CD8-positive, alpha-beta memory T cell (primary cell): Measurements from ENCODE around the gene SETDB1. TPM values are rescaled to one million over a fixed set of nuclear protein-coding genes. Genes with fewer than 3 reads are reported as not detected.
"Not testable (repeated sequence)": the region's sequence is repeated elsewhere in the genome, so short reads cannot be mapped to it uniquely, and the experiment has no call there.

Experiments used
- CTCF ChIA-PET: fragments of 350-600 bp; sonication (Branson Sonifier 250); formaldehyde crosslinking; loops from one replicate; lab custom pipeline; 2021; ENCODE audit warnings: antibody characterized with exemption; lab: Charles Lee
- POLR2A ChIA-PET: fragments of 350-600 bp; sonication (Branson Sonifier 250); formaldehyde crosslinking; loops from one replicate; lab custom pipeline; 2021; ENCODE audit warnings: antibody characterized with exemption; lab: Charles Lee
- DNase-seq, 5 donors: peaks; one replicate each; pipeline versions ENCODE4 v3.0.0 to v3.0.0-alpha.2; 2020 to 2022; ENCODE audit warnings: mixed read lengths in 1 of 5
- H3K27ac ChIP-seq: one replicate; pipeline ENCODE4 v1.7.0; 2013; ENCODE audit warnings: low read depth, mild to moderate bottlenecking, low read length, moderate library complexity
- H3K27me3 ChIP-seq: 2 replicates; pipeline ENCODE4 v1.7.0; 2013; ENCODE audit warnings: low read length, mild to moderate bottlenecking; ENCODE audit not compliant: insufficient read depth, poor library complexity, severe bottlenecking
- H3K36me3 ChIP-seq: 2 replicates; pipeline ENCODE4 v1.7.0; 2013; ENCODE audit warnings: mild to moderate bottlenecking, low read length, moderate library complexity; ENCODE audit not compliant: insufficient read depth
- H3K4me1 ChIP-seq: 2 replicates; pipeline ENCODE4 v1.7.0; 2013; ENCODE audit warnings: mild to moderate bottlenecking, low read length, moderate library complexity; ENCODE audit not compliant: insufficient read depth
- H3K4me3 ChIP-seq: 2 replicates; pipeline ENCODE4 v1.7.0; 2013; ENCODE audit warnings: mild to moderate bottlenecking, low read length
- H3K9me3 ChIP-seq: 2 replicates; pipeline ENCODE4 v1.7.0; 2013; ENCODE audit warnings: mild to moderate bottlenecking, low read length
- H3K27ac Mint-ChIP-seq, 8 donors: one replicate each; pipeline ENCODE4 v1.8.0; 2020 to 2021; ENCODE audit warnings: mixed read lengths in 8 of 8, mild to moderate bottlenecking in 6 of 8, inconsistent platforms in 3 of 8, moderate library complexity in 3 of 8
- H3K27me3 Mint-ChIP-seq, 2 donors: one replicate each; pipeline ENCODE4 v1.8.0; 2020 to 2021; ENCODE audit warnings: mixed read lengths in 2 of 2, mild to moderate bottlenecking in 1 of 2, moderate library complexity in 1 of 2
- H3K36me3 Mint-ChIP-seq, 3 donors: one replicate each; pipeline ENCODE4 v1.8.0; 2020 to 2021; ENCODE audit warnings: mixed read lengths in 3 of 3, inconsistent platforms in 1 of 3, mild to moderate bottlenecking in 1 of 3
- H3K4me1 Mint-ChIP-seq, 3 donors: one replicate each; pipeline ENCODE4 v1.8.0; 2020 to 2021; ENCODE audit warnings: mixed read lengths in 3 of 3, inconsistent platforms in 1 of 3, mild to moderate bottlenecking in 1 of 3
- H3K4me3 Mint-ChIP-seq, 7 donors: one replicate each; pipeline ENCODE4 v1.8.0; 2020 to 2021; ENCODE audit warnings: mixed read lengths in 7 of 7, mild to moderate bottlenecking in 6 of 7, moderate library complexity in 4 of 7, inconsistent platforms in 2 of 7
- H3K9me3 Mint-ChIP-seq, 5 donors: one replicate each; pipeline ENCODE4 v1.8.0; 2020 to 2022; ENCODE audit warnings: mixed read lengths in 5 of 5, mild to moderate bottlenecking in 3 of 5, moderate library complexity in 2 of 5, inconsistent platforms in 1 of 5
- polyA plus RNA-seq: library from polyadenylated mRNA; unstranded; fragments of 300-500 nt; fragmentation: Illumina TruSeq; gene quantifications from one replicate; pipeline ENCODE4 v1.2.3, GENCODE V29; 2021
- total RNA-seq, 2 experiments: library from RNA; stranded (reverse); gene quantifications; one replicate each; pipeline ENCODE4 v1.2.3, GENCODE V29; 2021

SETDB1 gene
- total and polyA plus RNA-seq, 3 experiments from 2014 or later = 15.5 to 47.5 (median 45.4) TPM

GRCh38 chr1:150893336-150893913, 32.7 kb upstream of the SETDB1 start:
- ChIA-PET POLR2A (no interaction called here), CTCF (no interaction called here)
- H3K4me1 Mint-ChIP-seq = peaks cover 13 to 20% (median 18%) of the 10 kb centered on the region in 3 donors
- H3K9me3 ChIP-seq = no peaks in the 10 kb centered on the region
- no peaks in the 10 kb centered on the region for H3K9me3 Mint-ChIP-seq
- peaks cover 3 to 9% of the 10 kb centered on the region in 2 donors for H3K27me3 Mint-ChIP-seq
- H3K27ac ChIP-seq = no peak overlapping the region
- no peak for DNase-seq
- no peak overlapping the region for H3K4me3 ChIP-seq
- no peak overlapping the region for H3K27ac Mint-ChIP-seq
- H3K4me3 Mint-ChIP-seq = no peak overlapping the region
- H3K4me1 ChIP-seq = peaks cover 15% of the 10 kb centered on the region
- no peaks in the 10 kb centered on the region for H3K36me3 ChIP-seq
- H3K27me3 ChIP-seq = peaks cover 5% of the 10 kb centered on the region
- peaks cover 0 to 3% (median 0%) of the 10 kb centered on the region in 3 donors for H3K36me3 Mint-ChIP-seq

- H3K27ac ChIP-seq = no peak overlapping the region
Observed at GRCh38 chr1:150895618-150896017, 30.5 kb upstream of the SETDB1 start.

GRCh38 chr1:150899795-150900194, 26.4 kb upstream of the SETDB1 start:
- DNase-seq, H3K9me3 ChIP-seq, H3K4me3 Mint-ChIP-seq, H3K9me3 Mint-ChIP-seq, H3K27me3 Mint-ChIP-seq, CTCF ChIA-PET, H3K36me3 ChIP-seq, H3K27me3 ChIP-seq, POLR2A ChIA-PET, H3K4me3 ChIP-seq, H3K27ac Mint-ChIP-seq, H3K36me3 Mint-ChIP-seq, H3K27ac ChIP-seq, H3K4me1 Mint-ChIP-seq, H3K4me1 ChIP-seq: not testable (repeated sequence)

More at GRCh38 chr1:150895618-150896017, 30.5 kb upstream of the SETDB1 start:
- no peak for DNase-seq
- Histone ChIP-seq H3K4me3 (no peak overlapping the region), H3K36me3 (no peaks in the 10 kb centered on the region), H3K27me3 (peaks cover 5% of the 10 kb centered on the region), H3K9me3 (no peaks in the 10 kb centered on the region), H3K4me1 (peaks cover 4% of the 10 kb centered on the region)
- Mint-ChIP-seq H3K9me3 (no peaks in the 10 kb centered on the region), H3K4me1 (peaks cover 3 to 7% (median 5%) of the 10 kb centered on the region in 3 donors), H3K27me3 (peaks cover 3 to 9% of the 10 kb centered on the region in 2 donors), H3K36me3 (no peaks in the 10 kb centered on the region), H3K27ac (peak overlapping the region in 1 of 8 donors; percentile 11), H3K4me3 (no peak overlapping the region)
- ChIA-PET POLR2A (no interaction called here), CTCF (no interaction called here)

GRCh38 chr1:150902346-150902745, 23.8 kb upstream of the SETDB1 start:
- Mint-ChIP-seq H3K27ac (no peak overlapping the region), H3K9me3 (no peaks in the 10 kb centered on the region), H3K4me1 (no peaks in the 10 kb centered on the region), H3K4me3 (no peak overlapping the region), H3K36me3 (no peaks in the 10 kb centered on the region), H3K27me3 (no peaks in the 10 kb centered on the region)
- ChIA-PET POLR2A (no interaction called here), CTCF (no interaction called here)
- no peak for DNase-seq
- Histone ChIP-seq H3K9me3 (no peaks in the 10 kb centered on the region), H3K4me3 (no peak overlapping the region), H3K36me3 (no peaks in the 10 kb centered on the region), H3K27ac (no peak overlapping the region), H3K27me3 (no peaks in the 10 kb centered on the region), H3K4me1 (no peaks in the 10 kb centered on the region)

GRCh38 chr1:150902751-150903150, 23.4 kb upstream of the SETDB1 start:
- H3K36me3 ChIP-seq = no peaks in the 10 kb centered on the region
- Mint-ChIP-seq H3K4me1 (no peaks in the 10 kb centered on the region), H3K4me3 (no peak overlapping the region), H3K27me3 (no peaks in the 10 kb centered on the region), H3K9me3 (no peaks in the 10 kb centered on the region), H3K27ac (no peak overlapping the region), H3K36me3 (no peaks in the 10 kb centered on the region)
- no peak overlapping the region for H3K4me3 ChIP-seq
- no peaks in the 10 kb centered on the region for H3K4me1 ChIP-seq
- no peak overlapping the region for H3K27ac ChIP-seq
- no peak for DNase-seq
- no peaks in the 10 kb centered on the region for H3K9me3 ChIP-seq
- ChIA-PET CTCF (no interaction called here), POLR2A (no interaction called here)
- H3K27me3 ChIP-seq = no peaks in the 10 kb centered on the region

GRCh38 chr1:150905301-150905700, 20.9 kb upstream of the SETDB1 start:
- H3K4me1 Mint-ChIP-seq = no peaks in the 10 kb centered on the region
- H3K27me3 Mint-ChIP-seq = no peaks in the 10 kb centered on the region
- Histone ChIP-seq H3K27ac (no peak overlapping the region), H3K4me3 (no peak overlapping the region), H3K9me3 (no peaks in the 10 kb centered on the region), H3K4me1 (no peaks in the 10 kb centered on the region), H3K27me3 (no peaks in the 10 kb centered on the region), H3K36me3 (no peaks in the 10 kb centered on the region)
- ChIA-PET POLR2A (no interaction called here), CTCF (no interaction called here)
- H3K36me3 Mint-ChIP-seq = no peaks in the 10 kb centered on the region
- no peak overlapping the region for H3K27ac Mint-ChIP-seq
- no peaks in the 10 kb centered on the region for H3K9me3 Mint-ChIP-seq
- no peak for DNase-seq
- H3K4me3 Mint-ChIP-seq = no peak overlapping the region

GRCh38 chr1:150906329-150906728, 19.8 kb upstream of the SETDB1 start:
- Histone ChIP-seq H3K4me3 (no peak overlapping the region), H3K27me3 (no peaks in the 10 kb centered on the region), H3K9me3 (no peaks in the 10 kb centered on the region), H3K36me3 (no peaks in the 10 kb centered on the region), H3K4me1 (no peaks in the 10 kb centered on the region), H3K27ac (no peak overlapping the region)
- H3K36me3 Mint-ChIP-seq = no peaks in the 10 kb centered on the region
- no peaks in the 10 kb centered on the region for H3K4me1 Mint-ChIP-seq
- POLR2A ChIA-PET = no interaction called here
- CTCF ChIA-PET = no interaction called here
- no peak for DNase-seq
- H3K9me3 Mint-ChIP-seq = no peaks in the 10 kb centered on the region
- H3K4me3 Mint-ChIP-seq = peak overlapping the region in 1 of 7 donors; percentile 3
- peak overlapping the region in 1 of 8 donors; percentile 43 for H3K27ac Mint-ChIP-seq
- H3K27me3 Mint-ChIP-seq = no peaks in the 10 kb centered on the region

GRCh38 chr1:150906813-150907212, 19.4 kb upstream of the SETDB1 start:
- no peak for DNase-seq
- POLR2A ChIA-PET = interaction anchor here (0.6 to 0.7 kb wide), 2 partner anchors 18 to 453 kb away, joined by 6 to 9 read pairs; no protein-coding TSS in a partner anchor
- H3K27me3 Mint-ChIP-seq = no peaks in the 10 kb centered on the region
- CTCF ChIA-PET = interaction anchor here (1.2 kb wide), 1 partner anchor 16 kb away, joined by 5 read pairs; no protein-coding TSS in a partner anchor
- no peaks in the 10 kb centered on the region for H3K4me1 ChIP-seq
- no peaks in the 10 kb centered on the region for H3K9me3 Mint-ChIP-seq
- no peaks in the 10 kb centered on the region for H3K36me3 ChIP-seq
- no peak overlapping the region for H3K4me3 ChIP-seq
- no peaks in the 10 kb centered on the region for H3K4me1 Mint-ChIP-seq
- no peak overlapping the region for H3K4me3 Mint-ChIP-seq
- no peaks in the 10 kb centered on the region for H3K27me3 ChIP-seq
- peak overlapping the region in 1 of 8 donors; percentile 43 for H3K27ac Mint-ChIP-seq
- H3K36me3 Mint-ChIP-seq = no peaks in the 10 kb centered on the region
- no peak overlapping the region for H3K27ac ChIP-seq
- H3K9me3 ChIP-seq = no peaks in the 10 kb centered on the region
